ENCODE data around the gene DNAI2.

DNA sequence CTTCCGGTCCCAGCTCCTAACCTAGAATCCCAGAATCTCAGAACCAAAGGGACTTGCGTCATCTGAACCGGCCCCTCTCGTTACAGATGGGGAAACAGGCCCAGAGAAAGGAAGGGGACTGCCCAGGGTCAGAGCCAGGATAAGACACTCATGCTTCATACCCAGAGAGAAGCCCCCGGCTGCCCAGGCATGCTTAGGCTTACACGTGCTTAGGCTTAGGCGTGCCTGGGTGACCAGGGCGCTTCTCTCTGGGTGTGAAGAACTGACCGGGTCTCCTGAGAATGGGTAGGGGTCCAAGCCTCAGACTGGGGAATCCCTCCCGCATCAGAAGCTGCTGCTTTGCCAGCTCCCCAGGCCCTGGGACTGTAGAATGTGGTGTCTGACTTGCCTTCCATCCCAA is 29.9 kb upstream of the DNAI2 start:
- TF ChIP-seq, protein P1, sequence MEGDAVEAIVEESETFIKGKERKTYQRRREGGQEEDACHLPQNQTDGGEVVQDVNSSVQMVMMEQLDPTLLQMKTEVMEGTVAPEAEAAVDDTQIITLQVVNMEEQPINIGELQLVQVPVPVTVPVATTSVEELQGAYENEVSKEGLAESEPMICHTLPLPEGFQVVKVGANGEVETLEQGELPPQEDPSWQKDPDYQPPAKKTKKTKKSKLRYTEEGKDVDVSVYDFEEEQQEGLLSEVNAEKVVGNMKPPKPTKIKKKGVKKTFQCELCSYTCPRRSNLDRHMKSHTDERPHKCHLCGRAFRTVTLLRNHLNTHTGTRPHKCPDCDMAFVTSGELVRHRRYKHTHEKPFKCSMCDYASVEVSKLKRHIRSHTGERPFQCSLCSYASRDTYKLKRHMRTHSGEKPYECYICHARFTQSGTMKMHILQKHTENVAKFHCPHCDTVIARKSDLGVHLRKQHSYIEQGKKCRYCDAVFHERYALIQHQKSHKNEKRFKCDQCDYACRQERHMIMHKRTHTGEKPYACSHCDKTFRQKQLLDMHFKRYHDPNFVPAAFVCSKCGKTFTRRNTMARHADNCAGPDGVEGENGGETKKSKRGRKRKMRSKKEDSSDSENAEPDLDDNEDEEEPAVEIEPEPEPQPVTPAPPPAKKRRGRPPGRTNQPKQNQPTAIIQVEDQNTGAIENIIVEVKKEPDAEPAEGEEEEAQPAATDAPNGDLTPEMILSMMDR (IDR thresholded peaks at IDR 0.05; ENCODE audit: low read length) = no peak
- no peak for TF ChIP-seq EZH2 (IDR thresholded peaks at IDR 0.05; ENCODE audit: borderline replicate concordance, low read length)
